ENCODE data around the gene NMNAT1.

GRCh38 chr1:9910423-9911178, 32.7 kb upstream of the NMNAT1 start:
- TF ChIP-seq CTCF (IDR thresholded peaks at IDR 0.05), result no peak
- TF ChIP-seq SP1 (CRISPR knock-in tag; conservative IDR thresholded peaks at IDR 0.05), result peak; percentile 90
- TF ChIP-seq JAZF1 (CRISPR knock-in tag; IDR thresholded peaks at IDR 0.05), result no peak
- TF ChIP-seq TEAD4 (CRISPR knock-in tag; IDR thresholded peaks at IDR 0.05), result no peak
- TF ChIP-seq ZBTB21 (CRISPR knock-in tag; IDR thresholded peaks at IDR 0.05; ENCODE audit: borderline replicate concordance), result no peak
- TF ChIP-seq NR2C2 (CRISPR knock-in tag; IDR thresholded peaks at IDR 0.05), result no peak
- TF ChIP-seq E2F1 (CRISPR knock-in tag; IDR thresholded peaks at IDR 0.05), result no peak
- TF ChIP-seq USF1 (CRISPR knock-in tag; IDR thresholded peaks at IDR 0.05), result 0 out of 2 replicates have a peak, but pooled peaks have one; percentile 32
- TF ChIP-seq USF2 (CRISPR knock-in tag; IDR thresholded peaks at IDR 0.05), result no peak
- TF ChIP-seq JUN (CRISPR knock-in tag; IDR thresholded peaks at IDR 0.05), result no peak
- no peak for TF ChIP-seq ATF1 (CRISPR knock-in tag; IDR thresholded peaks at IDR 0.05)
- no peak for TF ChIP-seq FOXP1 (CRISPR knock-in tag; IDR thresholded peaks at IDR 0.05; ENCODE audit: borderline replicate concordance)

All from WTC11 (cell line).